Stimulated activated CD8-positive, alpha-beta memory T cell treated with anti-CD3 and anti-CD28 coated beads, Interleukin-7, amount 100 ng/mL, for 24 hours (primary cell): Measurements from ENCODE around the gene CERS6.

Source experiments
- DNase-seq: peaks from one replicate; pipeline ENCODE4 v3.0.0-alpha.2; 2020; ENCODE audit warnings: low read depth

Gene CERS6

DNA sequence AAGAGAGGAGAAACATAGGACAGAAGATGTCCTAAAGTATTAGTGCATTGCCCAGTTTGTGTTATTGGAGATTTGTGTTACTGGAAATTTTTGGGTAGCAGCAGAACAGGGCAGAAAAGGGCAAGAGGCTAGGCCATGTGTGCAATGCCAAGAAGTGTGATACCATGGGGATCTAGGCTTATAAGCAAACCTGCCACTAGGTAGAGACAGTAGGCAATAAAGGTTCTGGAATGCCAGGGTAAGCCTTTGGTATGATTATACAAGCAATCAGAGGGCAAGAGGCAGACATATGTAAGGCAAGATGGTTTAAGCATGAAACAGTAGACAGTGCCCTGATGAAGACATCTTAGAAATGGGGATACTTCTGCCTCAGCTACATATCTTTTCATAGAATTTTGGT lies 12.3 kb upstream of the CERS6 start:
- DNase-seq, result no peak

DNA sequence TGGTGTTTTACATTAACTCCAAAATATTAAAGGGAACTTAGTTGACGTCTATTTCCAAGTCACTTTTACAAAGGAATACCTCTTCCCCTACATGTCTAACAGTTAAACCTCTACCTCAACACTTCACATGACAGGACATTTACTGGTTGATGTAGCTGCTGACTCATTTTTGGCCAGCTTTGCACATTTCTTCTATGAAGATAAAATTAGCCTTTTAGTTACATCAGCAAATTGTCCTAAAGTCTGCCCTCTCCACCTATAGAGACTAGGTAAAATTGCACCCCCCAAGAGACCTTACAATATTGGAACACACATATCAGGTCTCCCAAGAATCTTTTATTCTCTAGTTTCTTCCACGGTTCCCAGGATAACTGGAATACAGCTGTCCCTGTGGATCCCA lies 10.1 kb upstream of the CERS6 start:
- DNase-seq, result no peak

DNA sequence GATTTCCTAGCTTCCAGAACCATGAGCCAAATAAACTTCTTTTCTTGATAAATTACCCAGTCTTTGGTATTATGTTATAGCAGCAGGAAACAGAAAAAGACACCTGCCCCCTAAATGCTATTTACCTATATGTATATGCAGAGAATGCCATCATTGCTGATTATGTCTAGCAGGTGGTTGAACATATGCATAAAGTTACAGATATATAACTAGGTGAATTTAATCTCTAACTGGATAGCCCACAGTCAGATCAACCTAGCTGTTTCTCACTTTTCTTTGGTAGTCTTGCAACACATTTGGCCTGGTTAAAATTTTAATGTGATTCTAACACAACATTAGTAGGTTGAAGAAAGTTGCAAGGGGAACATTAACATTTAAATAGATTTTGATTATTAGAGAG lies 7.1 kb upstream of the CERS6 start:
- DNase-seq, result no peak

DNA sequence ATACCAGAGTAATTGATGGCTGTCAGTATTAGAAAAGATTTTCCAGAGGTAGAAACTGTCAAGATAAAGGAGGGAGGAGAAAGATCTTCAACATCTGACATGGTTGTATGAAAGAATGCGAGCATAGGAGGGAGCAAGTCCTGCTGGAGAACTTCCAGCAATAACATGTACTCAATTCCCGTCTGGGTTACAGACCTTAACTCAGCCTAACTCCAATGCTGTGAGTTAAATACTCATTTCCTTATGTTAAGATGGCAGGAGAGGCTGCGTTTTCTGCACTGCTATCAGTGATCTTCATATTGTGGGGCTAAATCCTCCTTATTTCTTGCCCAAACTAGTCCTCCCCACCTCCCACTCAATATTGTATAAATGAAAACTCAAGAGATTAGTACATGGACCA lies 6.7 kb upstream of the CERS6 start:
- DNase-seq, result no peak

DNA sequence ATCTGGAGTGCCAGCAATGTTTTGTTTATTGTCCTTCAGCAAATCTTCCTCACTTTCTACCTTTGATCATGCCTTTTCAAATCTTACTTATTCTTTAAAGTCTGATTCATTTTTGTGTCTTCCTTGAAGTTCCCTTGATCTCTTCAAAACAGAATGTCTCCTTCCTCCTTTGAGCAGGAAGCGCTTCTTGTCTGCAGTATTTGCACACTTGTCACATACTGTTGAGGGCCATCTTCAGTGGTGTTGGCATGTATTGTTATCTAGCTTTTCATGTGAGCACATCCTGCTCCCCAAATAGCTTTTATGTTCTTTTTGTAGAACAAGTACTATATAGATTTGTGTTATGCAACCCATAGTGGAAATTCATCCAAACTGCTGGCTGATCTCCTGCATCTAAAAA lies 5.9 kb upstream of the CERS6 start:
- no peak for DNase-seq

DNA sequence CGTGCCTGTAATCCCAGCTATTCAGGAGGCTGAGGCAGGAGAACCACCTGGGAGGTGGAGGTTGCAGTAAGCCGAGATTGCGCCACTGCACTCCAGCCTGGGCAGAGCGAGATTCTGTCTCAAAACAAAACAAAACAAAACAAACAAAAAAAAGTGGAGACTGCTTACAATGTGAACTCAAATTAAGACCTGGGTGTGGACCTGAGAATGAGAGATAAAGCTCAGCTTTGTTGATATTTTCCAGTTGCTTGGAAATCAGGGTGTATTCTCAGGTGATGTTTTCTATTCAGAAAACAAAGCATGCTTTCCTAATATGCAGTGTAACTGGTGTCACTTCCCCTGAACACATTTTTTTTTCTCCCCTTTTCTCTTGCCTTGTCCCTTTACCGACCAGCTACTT lies 5.3 kb upstream of the CERS6 start:
- DNase-seq, result no peak

DNA sequence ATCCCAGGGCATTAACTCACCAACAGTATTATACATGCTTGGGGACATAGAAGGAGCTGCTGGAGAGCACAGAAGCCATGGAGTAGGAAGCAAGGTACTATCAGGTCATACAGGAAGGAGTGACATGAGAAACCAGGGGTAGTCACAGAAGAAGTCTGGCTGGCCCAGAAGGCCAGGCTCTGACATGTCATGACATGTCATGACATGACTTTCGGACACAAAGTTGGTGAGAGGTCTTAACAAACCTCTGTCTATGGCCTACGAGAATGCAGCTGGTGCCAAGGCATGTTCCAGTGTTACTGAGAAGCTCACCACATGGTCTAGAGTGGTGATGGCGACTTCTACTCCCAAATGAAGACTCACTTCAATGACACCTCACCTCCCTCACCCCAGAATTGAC lies 3.3 kb upstream of the CERS6 start:
- no peak for DNase-seq

DNA sequence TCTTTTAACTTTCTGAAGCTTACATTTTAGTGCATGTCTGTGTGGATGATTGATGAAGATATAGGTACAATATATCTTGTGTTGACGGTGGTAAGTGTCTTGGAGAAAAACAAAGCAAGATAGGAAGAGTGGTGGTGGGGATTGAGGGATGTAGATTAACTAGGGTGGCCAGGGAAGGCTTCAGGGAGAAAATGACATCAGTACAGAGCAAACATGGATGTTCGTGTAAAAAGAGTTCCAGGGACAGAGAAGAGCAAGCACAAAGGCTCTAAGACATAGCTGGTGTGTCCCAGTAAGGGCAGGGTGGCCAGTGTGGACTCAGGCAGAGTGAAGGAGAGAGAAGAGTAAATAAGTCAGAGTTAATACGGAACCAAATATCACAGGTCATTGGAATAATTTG lies 2.7 kb upstream of the CERS6 start:
- DNase-seq, result no peak

DNA sequence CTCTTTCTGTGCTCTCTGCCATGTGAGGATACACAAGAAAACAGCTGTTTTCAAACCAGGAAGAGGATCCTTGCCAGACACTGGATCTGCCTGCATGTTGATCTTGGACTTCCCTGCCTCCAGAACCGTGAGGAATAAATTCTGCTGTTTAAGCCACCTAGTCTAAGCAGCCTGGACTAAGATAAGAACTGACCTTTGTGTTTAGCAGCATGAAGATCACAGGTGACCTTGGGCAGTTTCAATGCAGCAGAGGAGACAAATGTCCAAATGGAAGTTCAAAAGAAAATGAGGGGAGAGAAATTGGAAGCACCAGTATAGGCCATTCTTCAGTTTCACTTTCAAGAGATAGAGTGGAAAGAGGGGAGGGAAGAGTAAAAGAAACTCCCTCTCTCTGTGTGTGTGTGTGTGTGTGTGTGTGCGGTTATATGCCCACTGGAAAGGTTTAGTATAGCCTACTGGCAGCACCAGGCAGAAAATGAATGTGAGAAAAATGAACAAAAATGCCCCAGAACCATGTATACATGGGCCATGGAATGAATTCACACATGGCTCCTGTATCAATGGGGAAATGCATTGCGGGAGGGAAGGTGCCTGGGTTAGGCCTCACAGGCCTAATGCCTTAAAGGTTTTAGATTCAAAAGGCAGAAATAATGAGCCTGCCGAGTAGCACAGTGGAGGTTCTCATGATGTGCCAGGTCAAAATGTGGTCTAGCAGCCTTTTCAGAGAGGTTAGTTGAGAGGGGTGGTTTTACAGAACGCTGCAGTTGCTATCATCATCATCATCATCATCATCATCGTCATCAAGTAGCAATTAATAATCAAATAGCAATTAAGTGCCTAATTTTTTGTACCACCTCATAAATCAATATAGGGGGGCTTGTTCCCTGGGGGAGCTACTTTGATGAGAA lies 1.1 kb upstream of the CERS6 start:
- DNase-seq, result no peak

DNA sequence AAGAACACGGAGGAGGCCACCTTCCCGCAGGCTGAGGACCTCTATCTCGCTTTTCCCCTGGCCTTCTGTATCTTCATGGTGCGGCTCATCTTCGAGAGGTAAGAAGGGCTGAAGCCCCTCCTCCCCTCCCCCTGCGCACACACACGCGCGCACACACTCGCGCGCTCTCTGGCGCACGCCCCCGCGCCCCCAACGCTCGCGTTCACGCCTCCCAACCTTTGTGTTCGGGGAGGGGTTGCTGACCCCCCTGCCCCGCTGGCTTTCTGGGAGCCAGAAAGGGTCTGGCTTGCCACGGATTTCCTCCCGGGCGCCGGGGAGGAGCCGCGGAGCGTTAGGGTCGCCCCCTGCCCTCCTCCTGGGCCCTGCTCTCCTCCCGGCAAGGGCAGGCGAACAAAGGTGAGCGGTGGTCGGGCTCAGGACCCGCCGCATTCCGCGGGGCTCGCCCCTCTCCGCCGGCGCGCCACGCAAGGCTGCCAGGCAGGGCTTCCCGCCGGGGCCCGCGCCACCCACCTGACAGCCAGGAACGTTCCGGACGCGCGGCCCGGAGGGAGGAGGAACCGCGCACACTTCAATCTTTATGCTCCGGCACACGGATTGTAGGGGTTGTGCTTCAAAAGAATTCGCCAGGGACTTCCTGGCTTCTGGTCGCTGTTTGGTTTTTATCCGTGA lies 583 bp downstream of the CERS6 start:
- no peak for DNase-seq

DNA sequence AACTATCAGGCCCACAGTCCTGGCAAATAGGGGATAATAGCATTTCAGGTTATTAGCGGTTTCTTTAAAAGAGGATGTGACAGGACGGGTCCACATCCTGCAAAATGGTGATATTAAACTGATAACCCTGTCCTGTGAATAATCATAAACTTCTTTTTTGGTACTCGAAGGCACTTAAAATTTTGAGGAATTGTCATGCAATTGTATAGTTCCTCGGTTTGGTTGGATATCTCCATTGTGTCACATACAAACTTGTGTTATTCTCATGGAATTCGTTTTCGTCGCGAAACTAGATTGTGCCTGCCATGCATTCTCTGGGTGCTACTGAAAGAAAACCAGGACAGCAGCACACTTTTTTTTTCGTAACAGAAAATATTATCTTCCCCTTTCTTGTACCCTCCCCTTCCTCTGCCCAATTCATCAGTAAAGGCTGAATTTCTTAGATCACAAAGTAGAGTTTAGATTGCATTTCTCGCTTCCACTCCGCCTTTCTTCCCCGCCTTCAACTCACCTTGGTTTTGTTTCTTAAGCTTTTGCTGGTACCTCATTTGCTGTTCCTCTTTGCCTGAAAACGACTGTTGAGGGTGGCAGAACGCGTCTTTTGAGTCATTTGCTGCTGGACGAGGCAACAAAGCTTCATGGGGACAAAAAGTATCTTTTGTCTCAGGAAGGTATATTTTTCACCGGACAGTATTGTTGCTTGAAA lies 1.3 kb downstream of the CERS6 start:
- DNase-seq, result no peak

DNA sequence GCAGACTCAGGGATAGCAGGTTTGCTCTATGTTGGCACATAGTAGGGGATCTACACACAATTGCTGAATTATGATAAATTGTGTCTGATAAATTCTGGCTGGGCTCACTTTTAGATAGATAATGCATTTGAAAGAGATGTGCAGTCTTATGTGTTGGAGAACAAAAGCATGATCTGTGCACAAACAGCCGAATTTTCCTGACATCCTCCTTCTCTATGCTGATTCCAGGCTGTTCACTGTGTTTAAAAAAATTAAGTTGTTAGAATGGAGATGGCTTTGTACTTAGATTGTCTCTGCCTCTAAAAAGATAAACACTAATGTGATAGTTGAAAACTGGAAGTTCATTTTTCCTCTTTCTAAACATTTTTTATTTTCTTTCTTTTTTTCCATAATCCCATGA lies 2.1 kb downstream of the CERS6 start:
- no peak for DNase-seq

DNA sequence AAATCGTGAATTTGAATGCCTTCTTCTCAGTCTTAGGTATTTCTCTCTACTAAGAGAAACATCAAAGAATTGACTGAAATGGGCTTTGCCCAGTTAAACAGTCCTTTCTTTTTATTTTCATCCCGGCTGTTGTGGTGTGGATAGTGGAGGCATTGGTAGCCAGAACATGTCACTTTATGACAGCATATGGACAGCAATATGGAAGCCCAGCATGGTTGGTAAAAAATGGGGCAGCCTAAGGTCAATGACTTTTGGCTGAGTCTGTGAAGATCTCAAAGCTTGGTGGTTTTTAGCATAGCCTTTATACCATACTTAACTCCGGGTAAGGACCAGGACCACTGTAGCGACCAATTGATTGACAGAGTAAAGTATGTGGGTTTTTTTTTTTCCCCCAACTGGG lies 3.2 kb downstream of the CERS6 start:
- no peak for DNase-seq

DNA sequence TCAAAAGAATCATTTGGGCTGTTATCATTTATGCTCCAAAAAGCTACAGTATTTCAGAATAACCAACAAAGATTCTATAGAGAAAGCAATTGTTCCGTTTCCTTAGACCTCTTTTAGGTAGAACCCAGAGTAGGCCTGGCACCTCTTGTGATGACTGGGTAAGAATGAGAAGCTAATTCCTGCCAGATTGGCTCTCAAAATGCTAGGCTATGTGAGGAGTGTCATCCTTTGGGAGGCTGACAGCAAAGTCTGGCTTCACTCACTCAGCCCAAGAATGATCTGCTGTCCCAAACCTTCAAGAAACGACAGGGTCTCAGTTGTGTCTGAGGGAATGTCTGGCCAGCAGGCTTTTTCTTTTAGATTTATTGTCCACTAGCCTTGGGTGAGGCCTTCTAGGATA lies 4.5 kb downstream of the CERS6 start:
- no peak for DNase-seq

DNA sequence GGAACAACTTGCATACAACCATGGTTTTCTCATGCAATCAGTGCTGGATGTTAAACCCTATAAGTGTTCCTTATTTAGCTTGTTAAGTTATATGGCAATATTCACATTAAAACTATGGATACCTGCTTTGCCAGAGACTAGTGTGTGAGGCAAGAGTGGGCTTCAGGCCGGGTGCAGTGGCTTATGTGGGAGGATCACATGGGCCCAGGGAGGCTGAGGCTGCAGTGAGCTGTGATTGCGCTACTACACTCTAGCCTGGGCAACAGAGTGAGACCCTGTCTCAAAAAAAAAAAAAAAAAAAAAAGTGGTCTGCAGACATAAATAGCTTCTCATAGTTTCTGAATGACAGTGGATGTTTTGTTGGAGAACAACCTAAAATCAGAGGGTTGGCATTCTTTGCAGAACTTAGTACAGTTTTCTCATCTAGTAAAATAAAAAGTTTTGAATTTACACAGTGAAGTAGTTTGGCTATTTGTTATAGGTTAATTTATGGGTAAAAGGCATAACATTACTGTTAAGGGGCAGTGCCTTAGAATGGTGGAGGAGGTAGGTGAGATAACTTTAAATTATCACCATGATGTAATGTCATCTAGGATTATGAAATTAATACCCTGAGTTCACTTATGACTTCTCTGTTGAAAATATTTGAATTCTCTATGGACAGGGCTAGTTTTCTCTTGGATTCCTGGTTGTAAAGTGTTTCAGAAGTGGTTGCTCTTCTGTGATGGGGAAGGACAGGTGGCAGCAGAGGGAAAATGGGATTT lies 5.3 kb downstream of the CERS6 start:
- no peak for DNase-seq

DNA sequence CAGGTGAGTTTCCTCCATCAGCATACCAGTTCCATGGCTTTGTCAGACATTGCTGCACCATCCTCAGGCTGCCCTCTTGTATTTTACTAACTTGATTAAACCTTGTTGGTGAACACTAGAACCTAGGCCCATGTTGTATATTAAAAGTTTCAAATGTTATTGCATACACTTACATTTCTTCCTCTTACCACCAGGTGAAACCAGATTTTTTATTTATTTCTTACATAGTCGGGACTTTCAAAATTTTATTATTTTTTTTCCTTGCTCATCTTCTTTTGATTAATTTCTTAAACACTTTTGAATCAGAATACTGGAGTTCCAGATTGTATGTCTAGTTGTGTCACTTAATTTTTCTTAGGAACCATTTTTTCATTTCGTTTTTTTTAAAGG lies 5.9 kb downstream of the CERS6 start:
- DNase-seq, result no peak

DNA sequence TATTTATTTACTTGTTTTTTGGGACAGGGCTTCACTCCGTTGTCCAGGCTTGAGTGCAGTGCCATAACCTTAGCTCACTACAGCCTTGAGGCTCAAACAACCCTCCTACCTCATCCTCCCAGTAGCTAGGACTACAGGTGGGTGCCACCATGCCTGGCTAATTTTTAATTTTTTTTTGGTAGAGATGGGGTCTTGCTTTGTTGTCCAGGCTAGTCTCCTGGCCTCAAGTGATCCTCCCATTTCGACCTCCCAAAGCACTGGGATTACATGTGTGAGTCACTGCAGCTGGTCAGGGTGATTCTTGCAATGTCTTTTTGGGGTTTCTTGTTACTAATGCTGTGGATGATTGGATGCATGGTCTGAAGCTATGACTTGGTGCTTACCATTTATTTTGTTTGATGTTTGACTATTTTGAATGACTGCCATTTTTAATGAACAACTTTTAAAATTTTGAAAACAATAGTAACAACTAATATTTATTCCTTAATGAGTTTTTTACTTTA lies 6.5 kb downstream of the CERS6 start:
- DNase-seq, result no peak

DNA sequence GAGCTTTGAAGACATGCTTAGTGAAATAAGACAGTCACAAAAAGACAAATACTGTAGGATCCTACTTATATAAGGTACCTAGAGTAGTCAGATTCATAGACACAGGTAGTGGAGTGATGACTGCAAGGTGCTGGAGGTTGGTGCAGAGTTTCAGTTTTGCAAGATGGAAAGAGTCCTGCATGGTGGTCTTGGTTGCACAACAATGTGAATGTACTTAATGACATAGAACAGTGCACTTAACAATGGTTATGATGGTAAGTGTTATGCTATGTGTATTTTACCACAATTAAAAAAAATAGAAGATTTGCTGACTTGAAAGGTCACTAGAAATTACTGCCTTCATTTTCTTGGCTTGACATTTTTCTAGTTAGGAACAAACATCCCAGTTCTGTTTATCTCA lies 9.5 kb downstream of the CERS6 start:
- no peak for DNase-seq

DNA sequence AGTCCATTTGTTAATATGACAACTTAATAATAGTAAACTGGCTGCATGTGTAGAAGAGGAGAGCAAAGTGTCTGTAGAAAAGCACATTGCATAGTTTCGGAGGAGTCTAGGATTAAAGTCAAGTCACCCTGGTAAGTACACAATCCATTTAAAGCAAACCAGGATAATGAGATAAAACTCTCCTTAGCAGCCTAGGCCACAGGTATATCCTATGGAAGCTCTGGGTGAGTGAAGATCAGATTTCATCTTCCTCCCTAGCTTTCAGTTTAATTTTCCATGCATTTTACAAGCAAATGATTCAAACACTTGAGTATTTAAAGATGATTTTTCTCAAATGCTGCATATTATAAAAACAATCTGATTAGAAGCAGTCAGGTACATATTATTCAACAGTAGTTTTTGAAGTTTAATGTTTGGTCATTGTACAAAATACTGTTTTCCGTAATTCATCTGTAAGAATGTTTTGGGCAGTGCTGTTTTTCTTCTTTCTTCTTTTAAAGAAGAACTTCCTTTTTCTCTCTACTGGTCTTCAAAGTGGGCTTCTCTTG lies 10.2 kb downstream of the CERS6 start:
- no peak for DNase-seq

DNA sequence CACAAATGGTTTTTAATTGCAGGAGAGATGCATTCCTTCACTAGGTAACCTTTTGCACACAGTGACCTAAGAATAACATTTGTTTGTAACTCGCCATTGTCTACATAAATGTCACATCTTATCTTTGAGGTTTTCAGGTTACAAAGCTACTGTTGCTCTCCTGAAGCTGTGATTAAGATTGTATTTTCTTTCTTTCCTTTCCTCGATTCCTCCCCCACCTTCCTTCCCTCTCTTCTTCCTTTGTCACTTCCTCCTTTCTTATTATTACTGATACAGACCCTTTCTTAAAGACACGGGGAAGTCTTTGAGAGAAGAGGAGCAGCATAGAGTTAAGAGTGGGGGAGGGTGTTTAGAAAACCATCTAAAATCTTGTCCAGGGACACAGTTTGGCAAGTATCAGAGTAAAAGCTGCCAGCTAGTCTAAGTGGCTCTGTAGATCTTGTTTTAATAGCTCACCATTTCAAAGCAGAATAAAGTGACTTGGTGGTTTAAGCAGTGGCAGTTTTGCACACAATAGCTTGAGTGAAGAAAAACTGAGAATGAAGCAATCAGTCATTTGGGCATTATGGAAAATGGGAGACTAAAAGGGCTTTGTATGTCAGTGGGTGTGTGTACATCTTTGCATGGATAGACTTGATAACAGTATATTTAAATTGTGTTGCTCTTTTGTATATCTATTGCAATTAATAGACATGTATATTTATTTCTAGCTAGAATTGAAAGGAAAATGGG lies 10.9 kb downstream of the CERS6 start:
- DNase-seq, result no peak

DNA sequence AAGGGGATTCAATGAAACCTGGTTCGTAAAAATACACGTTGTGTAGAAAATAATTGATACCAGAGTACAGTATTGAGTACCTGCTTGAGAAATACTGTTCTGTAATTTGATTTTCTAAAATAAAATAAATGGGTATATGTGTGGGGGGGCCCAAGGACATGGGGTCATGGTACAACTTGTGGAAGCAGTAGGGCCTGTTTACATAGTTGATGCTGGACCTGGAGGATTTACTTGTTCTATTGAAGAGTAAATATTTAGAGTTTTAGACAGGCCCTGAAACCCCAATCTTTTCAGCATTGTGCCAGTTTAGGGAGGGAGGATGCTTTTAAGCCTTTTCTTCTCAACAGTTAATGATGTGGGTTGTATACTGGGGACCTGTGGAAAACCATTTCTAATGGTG lies 11.7 kb downstream of the CERS6 start:
- DNase-seq, result no peak
